Kidney (tissue), 14 donors: Measurements from ENCODE around the gene CYP19A1. TPM values are rescaled to one million over a fixed set of nuclear protein-coding genes. Genes with fewer than 3 reads are reported as not detected.

ENCODE experiments used
- DNase-seq, 5 donors: peaks; one replicate each; pipeline ENCODE4 v3.0.0-alpha.2; 2013 to 2020
- FAIRE-seq: peaks from 2 replicates; lab custom pipeline; 2012; peaks lifted over from hg19 to GRCh38; lab: Jason Lieb, UNC
- H3K27ac ChIP-seq, 2 donors: one replicate each; pipeline ENCODE4 v1.7.0; 2013; ENCODE audit warnings: low read depth in 2 of 2, low read length in 2 of 2, inconsistent platforms in 1 of 2
- H3K27me3 ChIP-seq: one replicate; pipeline ENCODE4 v1.7.1; 2013; ENCODE audit warnings: low read length, inconsistent platforms; ENCODE audit not compliant: control insufficient read depth, insufficient read depth
- H3K36me3 ChIP-seq, 3 donors: one replicate each; pipeline versions ENCODE4 v1.7.0 to v1.7.1; 2013; ENCODE audit warnings: low read length in 3 of 3, control low read depth in 1 of 3, inconsistent platforms in 1 of 3; ENCODE audit not compliant: insufficient read depth in 3 of 3, control insufficient read depth in 2 of 3
- H3K4me1 ChIP-seq, 3 donors: one replicate each; pipeline versions ENCODE4 v1.7.0 to v1.7.1; 2013; ENCODE audit warnings: low read length in 3 of 3, inconsistent platforms in 1 of 3, low read depth in 1 of 3; ENCODE audit not compliant: control insufficient read depth in 2 of 3, insufficient read depth in 2 of 3
- H3K4me3 ChIP-seq, 3 donors: one replicate each; pipeline versions ENCODE4 v1.7.0 to v1.8.1; 2013; ENCODE audit warnings: low read length in 3 of 3, control low read depth in 1 of 3, inconsistent platforms in 1 of 3
- H3K9ac ChIP-seq, 3 donors: one replicate each; pipeline versions ENCODE4 v1.7.0 to v1.7.1; 2013; ENCODE audit warnings: low read length in 3 of 3, control low read depth in 1 of 3, inconsistent platforms in 1 of 3
- H3K9me3 ChIP-seq, 3 donors: one replicate each; pipeline versions ENCODE4 v1.7.0 to v1.7.1; 2013; ENCODE audit warnings: low read length in 3 of 3, control low read depth in 1 of 3, inconsistent platforms in 1 of 3; ENCODE audit not compliant: control insufficient read depth in 2 of 3, insufficient read depth in 1 of 3
- CTCF ChIP-seq: IDR thresholded peaks from 3 replicates; pipeline ENCODE4 v1.5.1; 2012; ENCODE audit warnings: mild to moderate bottlenecking, moderate library complexity, borderline replicate concordance; ENCODE audit not compliant: insufficient read depth; ENCODE audit errors: extremely low read depth
- intact Hi-C: fragments of 100-400 bp; cut with DNase I; formaldehyde crosslinking; loops from one replicate; pipeline ENCODE4 v1.11.1; 2022
- polyA plus RNA-seq: library from polyadenylated mRNA; stranded (reverse); fragments of 350-450 nt; fragmentation: Illumina TruSeq; extraction: RNeasy Lipid Tissue Mini Kit (QIAGEN cat#74804); gene quantifications from one replicate; pipeline ENCODE4 v1.2.3, GENCODE V29; 2014; ENCODE audit warnings: low read depth, low replicate concordance; ENCODE audit not compliant: insufficient read depth
- total RNA-seq: library from RNA; stranded (reverse); fragmentation: NEBNext Ultra II Directional; extraction: Animal tissue kit (Norgen Biotek cat#: 25700); gene quantifications from one replicate; pipeline ENCODE4 v1.2.1, GENCODE V29; 2021
- donor health status: control.
- donor health status: control.
- donor health status: control.
- donor health status: control.
- donor health status: control.
- donor health status: DM: yes; HTN: yes; CAD: no.
- donor health status: Normal renal cell carcinoma (clear cell type).

CYP19A1 gene
- total and polyA plus RNA-seq, 2 donors from 2014 or later, result 0.50 TPM; not detected in 1

DNA sequence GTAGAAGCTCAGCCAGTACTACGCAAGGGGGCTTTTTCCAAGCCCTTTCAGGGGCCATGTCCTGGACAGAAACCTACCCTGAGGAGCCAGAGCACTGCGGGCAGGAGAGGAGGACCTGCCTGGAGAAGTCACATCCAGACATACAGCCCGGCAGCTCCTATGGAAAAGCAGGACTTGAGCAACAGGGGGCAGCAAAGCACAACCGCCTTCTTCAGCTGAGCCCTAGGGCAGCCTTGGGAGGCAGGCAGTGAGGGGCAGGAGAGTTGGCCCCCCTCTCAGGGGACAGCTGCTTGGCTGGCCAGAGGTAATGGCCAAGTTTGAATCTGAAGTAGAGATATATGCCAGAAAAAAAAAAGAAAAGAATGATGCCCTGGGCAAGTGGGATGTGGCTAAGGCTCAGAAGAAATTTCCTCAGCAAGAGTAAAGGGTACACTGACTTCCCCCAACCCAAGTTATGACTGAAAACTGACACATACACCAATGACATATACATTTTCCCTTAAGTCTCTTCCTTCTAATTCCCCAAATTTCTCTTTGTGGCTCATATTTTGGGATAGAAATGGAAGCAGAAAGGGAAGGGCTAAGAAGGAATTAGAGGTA lies 56.9 kb downstream of the CYP19A1 start:
- Histone ChIP-seq H3K9ac (no peak overlapping the region), H3K4me3 (no peak overlapping the region), H3K27ac (no peak overlapping the region), H3K9me3 (no peaks in the 10 kb centered on the region), H3K36me3 (no peaks in the 10 kb centered on the region), H3K27me3 (no peaks in the 10 kb centered on the region), H3K4me1 (no peaks in the 10 kb centered on the region)
- intact Hi-C loops, result no loop called here
- peak; percentile 57 to 76 (median 62) for DNase-seq
- FAIRE-seq, result no peak
- TF ChIP-seq CTCF, result peak; percentile 57

DNA sequence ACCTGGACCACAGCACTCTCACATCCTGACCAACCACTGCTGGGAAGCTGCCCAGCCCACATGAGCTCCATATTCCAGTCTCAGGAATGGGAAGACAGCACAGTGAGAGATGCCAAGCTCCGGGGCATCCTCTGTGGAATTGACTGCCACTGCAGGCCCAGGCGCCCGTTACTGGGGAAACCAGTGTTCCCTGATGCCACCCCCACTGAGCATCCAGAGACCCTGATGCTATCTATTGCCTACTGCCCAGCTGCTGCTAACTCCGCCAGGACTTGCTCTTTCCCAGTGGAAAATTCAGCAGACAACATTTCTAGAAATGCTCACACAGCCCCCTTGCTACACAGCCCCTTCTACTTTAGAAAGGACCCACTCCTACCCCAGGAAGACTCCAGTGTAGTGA lies 57.6 kb downstream of the CYP19A1 start:
- FAIRE-seq, result no peak

DNA sequence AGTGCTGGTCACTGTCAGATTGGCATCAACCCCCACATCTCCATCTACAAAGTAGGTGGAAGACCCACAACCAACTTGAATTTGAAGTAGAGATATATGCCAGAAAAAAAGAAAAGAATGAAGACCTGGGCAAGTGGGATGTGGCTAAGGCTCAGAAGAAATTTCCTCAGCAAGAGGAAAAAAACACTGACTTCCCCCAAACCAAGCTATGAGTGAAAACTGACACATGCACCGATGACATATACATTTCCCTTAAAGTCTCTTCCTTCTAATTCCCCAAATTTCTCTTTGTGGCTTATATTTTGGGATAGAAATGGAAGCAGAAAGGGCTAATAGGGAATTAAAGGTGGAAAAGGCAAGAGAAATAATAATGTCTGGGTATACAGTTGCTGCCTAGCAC lies 59.0 kb downstream of the CYP19A1 start:
- Histone ChIP-seq H3K27me3 (no peaks in the 10 kb centered on the region), H3K4me3 (no peak overlapping the region), H3K27ac (no peak overlapping the region), H3K9ac (no peak overlapping the region), H3K9me3 (no peaks in the 10 kb centered on the region), H3K36me3 (no peaks in the 10 kb centered on the region), H3K4me1 (no peaks in the 10 kb centered on the region)
- DNase-seq (no peak), FAIRE-seq (no peak)
- TF ChIP-seq CTCF, result no peak
- intact Hi-C loops, result no loop called here

More for the DNA sequence above, 57.6 kb downstream of the CYP19A1 start:
- no peak for TF ChIP-seq CTCF
- no peak overlapping the region for H3K27ac ChIP-seq
- H3K27me3 ChIP-seq, result no peaks in the 10 kb centered on the region
- DNase-seq, result no peak
- H3K36me3 ChIP-seq, result no peaks in the 10 kb centered on the region
- H3K4me3 ChIP-seq, result no peak overlapping the region
- no peaks in the 10 kb centered on the region for H3K9me3 ChIP-seq
- H3K4me1 ChIP-seq, result no peaks in the 10 kb centered on the region
- H3K9ac ChIP-seq, result no peak overlapping the region
- intact Hi-C loops, result no loop called here

DNA sequence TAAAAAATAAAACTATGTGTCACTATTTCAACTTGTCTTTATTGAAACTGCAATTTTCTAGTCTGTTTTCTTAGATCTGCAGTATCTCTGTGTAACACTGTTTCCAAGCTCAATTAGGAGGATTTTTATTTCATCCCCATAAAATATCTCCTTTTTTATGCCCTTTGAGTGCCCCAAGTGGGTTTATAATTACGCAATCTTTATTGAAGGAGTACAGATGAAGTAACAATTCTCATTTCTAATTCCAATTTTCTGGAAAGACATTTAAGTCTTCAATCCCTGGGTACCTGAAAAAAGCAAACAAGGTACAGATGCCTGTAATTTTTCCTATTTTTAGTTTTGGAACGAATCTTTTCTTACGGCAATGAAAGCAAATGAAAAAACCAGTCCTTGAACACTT lies 61.3 kb downstream of the CYP19A1 start:
- Histone ChIP-seq H3K4me3 (no peak overlapping the region), H3K9me3 (no peaks in the 10 kb centered on the region), H3K4me1 (no peaks in the 10 kb centered on the region), H3K9ac (no peak overlapping the region), H3K27ac (no peak overlapping the region), H3K36me3 (no peaks in the 10 kb centered on the region), H3K27me3 (no peaks in the 10 kb centered on the region)
- no peak for TF ChIP-seq CTCF
- intact Hi-C loops, result no loop called here
- FAIRE-seq (no peak), DNase-seq (no peak)
